Ishikawa (cell line): ENCODE results near the gene ETV6.

Experiments
- CEBPB ChIP-seq: IDR thresholded peaks from 2 replicates; pipeline ENCODE4 v1.6.1; 2012
- CREB1 ChIP-seq: IDR thresholded peaks from 2 replicates; pipeline ENCODE4 v1.6.1; 2012; ENCODE audit warnings: low read depth
- EGR1 ChIP-seq: IDR thresholded peaks from 2 replicates; pipeline ENCODE4 v1.6.1; 2012
- EP300 ChIP-seq: IDR thresholded peaks from 2 replicates; pipeline ENCODE4 v1.6.1; 2012; ENCODE audit warnings: borderline replicate concordance
- RAD21 ChIP-seq: IDR thresholded peaks from 2 replicates; pipeline ENCODE4 v1.6.1; 2012; ENCODE audit warnings: low read depth
- TAF1 ChIP-seq: IDR thresholded peaks from 2 replicates; pipeline ENCODE4 v1.6.1; 2012; ENCODE audit warnings: low read depth, mild to moderate bottlenecking
- YY1 ChIP-seq: IDR thresholded peaks from 2 replicates; pipeline ENCODE4 v1.6.1; 2012; ENCODE audit warnings: low read depth
- ZBTB7A ChIP-seq: IDR thresholded peaks from 2 replicates; pipeline ENCODE4 v1.6.1; 2012; ENCODE audit warnings: low read depth
- TF ChIP-seq, protein P1 (sequence below): IDR thresholded peaks from 2 replicates; pipeline ENCODE4 v1.6.1; 2012; ENCODE audit warnings: low read depth, mild to moderate bottlenecking

DNA sequence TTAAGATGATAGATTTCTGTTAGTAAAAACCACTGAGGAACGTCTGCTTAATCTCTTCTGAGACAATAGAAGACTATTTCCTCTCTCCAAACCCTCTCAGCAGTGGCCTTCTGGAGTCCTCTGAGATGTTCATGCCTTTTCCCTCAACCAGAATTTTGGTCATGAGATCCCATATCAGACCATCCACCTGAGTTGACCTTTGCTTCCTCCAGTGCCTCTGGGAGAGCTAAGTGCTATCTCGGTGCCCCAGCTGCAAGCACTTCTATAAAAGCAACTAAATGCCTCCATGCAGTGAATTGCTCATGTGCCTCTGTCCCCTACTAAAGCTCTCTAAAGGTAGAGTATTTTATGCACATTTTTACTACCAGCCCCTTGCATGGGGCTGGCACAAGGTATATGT, 248.4 kb downstream of the ETV6 start:
- TF ChIP-seq, protein P1, sequence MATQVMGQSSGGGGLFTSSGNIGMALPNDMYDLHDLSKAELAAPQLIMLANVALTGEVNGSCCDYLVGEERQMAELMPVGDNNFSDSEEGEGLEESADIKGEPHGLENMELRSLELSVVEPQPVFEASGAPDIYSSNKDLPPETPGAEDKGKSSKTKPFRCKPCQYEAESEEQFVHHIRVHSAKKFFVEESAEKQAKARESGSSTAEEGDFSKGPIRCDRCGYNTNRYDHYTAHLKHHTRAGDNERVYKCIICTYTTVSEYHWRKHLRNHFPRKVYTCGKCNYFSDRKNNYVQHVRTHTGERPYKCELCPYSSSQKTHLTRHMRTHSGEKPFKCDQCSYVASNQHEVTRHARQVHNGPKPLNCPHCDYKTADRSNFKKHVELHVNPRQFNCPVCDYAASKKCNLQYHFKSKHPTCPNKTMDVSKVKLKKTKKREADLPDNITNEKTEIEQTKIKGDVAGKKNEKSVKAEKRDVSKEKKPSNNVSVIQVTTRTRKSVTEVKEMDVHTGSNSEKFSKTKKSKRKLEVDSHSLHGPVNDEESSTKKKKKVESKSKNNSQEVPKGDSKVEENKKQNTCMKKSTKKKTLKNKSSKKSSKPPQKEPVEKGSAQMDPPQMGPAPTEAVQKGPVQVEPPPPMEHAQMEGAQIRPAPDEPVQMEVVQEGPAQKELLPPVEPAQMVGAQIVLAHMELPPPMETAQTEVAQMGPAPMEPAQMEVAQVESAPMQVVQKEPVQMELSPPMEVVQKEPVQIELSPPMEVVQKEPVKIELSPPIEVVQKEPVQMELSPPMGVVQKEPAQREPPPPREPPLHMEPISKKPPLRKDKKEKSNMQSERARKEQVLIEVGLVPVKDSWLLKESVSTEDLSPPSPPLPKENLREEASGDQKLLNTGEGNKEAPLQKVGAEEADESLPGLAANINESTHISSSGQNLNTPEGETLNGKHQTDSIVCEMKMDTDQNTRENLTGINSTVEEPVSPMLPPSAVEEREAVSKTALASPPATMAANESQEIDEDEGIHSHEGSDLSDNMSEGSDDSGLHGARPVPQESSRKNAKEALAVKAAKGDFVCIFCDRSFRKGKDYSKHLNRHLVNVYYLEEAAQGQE, result no peak
- TF ChIP-seq CEBPB, result no peak
- TF ChIP-seq RAD21, result no peak
- TF ChIP-seq EP300, result no peak
- no peak for TF ChIP-seq YY1
- no peak for TF ChIP-seq TAF1
- TF ChIP-seq EGR1, result no peak
- TF ChIP-seq ZBTB7A, result no peak
- TF ChIP-seq CREB1, result no peak
